Type B pancreatic cell (in vitro differentiated cells): ENCODE measurements around the gene LRMDA. TPM values are rescaled to one million over a fixed set of nuclear protein-coding genes. Genes with fewer than 3 reads are reported as not detected.

Source experiments
- DNase-seq: peaks from one replicate; pipeline ENCODE4 v3.0.0; 2021; ENCODE audit warnings: mixed read lengths; ENCODE audit not compliant: unreplicated experiment; ENCODE audit errors: extremely low spot score
- H3K27ac Mint-ChIP-seq: 2 replicates; pipeline ENCODE4 v1.8.0; 2021; ENCODE audit warnings: mild to moderate bottlenecking, mixed read lengths
- H3K27me3 Mint-ChIP-seq: 2 replicates; pipeline ENCODE4 v1.8.0; 2021; ENCODE audit warnings: mixed read lengths
- H3K36me3 Mint-ChIP-seq: 2 replicates; pipeline ENCODE4 v1.8.0; 2021; ENCODE audit warnings: mixed read lengths
- H3K4me1 Mint-ChIP-seq: one replicate; pipeline ENCODE4 v1.8.0; 2021; ENCODE audit warnings: mixed read lengths; ENCODE audit not compliant: unreplicated experiment
- H3K4me3 Mint-ChIP-seq: 2 replicates; pipeline ENCODE4 v1.8.0; 2021; ENCODE audit warnings: mild to moderate bottlenecking, mixed read lengths
- H3K9me3 Mint-ChIP-seq: 2 replicates; pipeline ENCODE4 v1.8.0; 2021; ENCODE audit warnings: mixed read lengths
- total RNA-seq: library from RNA; stranded (reverse); gene quantifications from 2 replicates; pipeline ENCODE4 v1.2.1, GENCODE V29; 2021; ENCODE audit warnings: low replicate concordance
- TF ChIP-seq, protein P1 (sequence below): fragments of 200-600 bp; sonication (generic); conservative IDR thresholded peaks from 2 replicates; pipeline ENCODE4 v1.5.0; 2021; ENCODE audit warnings: antibody characterized with exemption, mild to moderate bottlenecking

The LRMDA gene
- total RNA-seq, 1 donor from 2014 or later = 2.0 TPM

DNA sequence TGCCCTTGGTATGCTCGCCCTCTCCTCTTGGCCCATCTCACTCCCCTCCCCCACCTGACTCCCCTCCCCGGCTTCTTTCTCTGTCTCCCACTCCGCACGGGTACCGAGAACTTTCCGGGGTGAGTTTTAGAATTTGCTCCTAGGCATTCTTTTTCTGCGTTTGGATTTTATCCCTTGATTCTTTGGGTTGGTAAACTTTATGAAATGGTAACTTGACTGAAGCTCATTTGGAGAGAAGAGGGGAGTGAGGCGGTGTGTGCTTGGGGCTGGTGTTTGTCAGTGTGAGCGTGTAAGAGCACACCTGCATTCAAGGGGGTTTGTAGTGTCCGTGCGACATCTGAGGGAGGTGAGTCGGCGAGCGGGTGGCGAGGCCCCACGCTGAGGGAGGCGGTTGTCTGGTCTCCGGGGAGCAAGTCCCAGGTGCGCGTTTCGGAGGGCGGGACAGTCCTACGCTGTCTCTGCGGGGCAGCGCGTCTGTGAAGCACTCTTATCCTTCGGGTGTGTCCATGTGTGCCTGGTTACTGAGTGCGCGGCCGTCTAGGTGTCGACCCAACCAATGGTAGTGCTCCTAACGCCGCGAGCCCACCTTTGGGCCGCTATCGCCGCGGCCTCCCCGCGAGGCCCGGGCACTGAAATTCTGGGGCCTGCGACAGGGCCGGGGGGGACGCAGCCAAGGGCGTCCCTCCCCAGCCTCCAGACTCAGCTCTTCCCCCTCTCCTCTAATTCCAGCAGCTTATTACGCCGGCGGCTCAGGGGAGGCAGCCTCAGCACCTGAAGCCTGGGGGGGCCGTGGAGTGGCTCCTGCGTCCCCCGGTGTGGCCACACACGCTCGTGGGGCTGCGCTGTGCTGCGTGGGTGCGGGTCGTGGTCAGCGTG lies 27.2 kb upstream of the LRMDA start:
- peak overlapping the region; percentile 98 for H3K27ac Mint-ChIP-seq
- peaks cover 4% of the 10 kb centered on the region for H3K36me3 Mint-ChIP-seq
- TF ChIP-seq, protein P1, sequence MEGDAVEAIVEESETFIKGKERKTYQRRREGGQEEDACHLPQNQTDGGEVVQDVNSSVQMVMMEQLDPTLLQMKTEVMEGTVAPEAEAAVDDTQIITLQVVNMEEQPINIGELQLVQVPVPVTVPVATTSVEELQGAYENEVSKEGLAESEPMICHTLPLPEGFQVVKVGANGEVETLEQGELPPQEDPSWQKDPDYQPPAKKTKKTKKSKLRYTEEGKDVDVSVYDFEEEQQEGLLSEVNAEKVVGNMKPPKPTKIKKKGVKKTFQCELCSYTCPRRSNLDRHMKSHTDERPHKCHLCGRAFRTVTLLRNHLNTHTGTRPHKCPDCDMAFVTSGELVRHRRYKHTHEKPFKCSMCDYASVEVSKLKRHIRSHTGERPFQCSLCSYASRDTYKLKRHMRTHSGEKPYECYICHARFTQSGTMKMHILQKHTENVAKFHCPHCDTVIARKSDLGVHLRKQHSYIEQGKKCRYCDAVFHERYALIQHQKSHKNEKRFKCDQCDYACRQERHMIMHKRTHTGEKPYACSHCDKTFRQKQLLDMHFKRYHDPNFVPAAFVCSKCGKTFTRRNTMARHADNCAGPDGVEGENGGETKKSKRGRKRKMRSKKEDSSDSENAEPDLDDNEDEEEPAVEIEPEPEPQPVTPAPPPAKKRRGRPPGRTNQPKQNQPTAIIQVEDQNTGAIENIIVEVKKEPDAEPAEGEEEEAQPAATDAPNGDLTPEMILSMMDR = no peak
- H3K4me1 Mint-ChIP-seq = peaks cover 25% of the 10 kb centered on the region
- H3K27me3 Mint-ChIP-seq = peaks cover 13% of the 10 kb centered on the region
- H3K9me3 Mint-ChIP-seq = no peaks in the 10 kb centered on the region
- peak overlapping the region; percentile 94 for H3K4me3 Mint-ChIP-seq
- peak; percentile 76 for DNase-seq

- Mint-ChIP-seq H3K4me1 (peaks cover 26% of the 10 kb centered on the region), H3K27ac (peak overlapping the region; percentile 95), H3K4me3 (peak overlapping the region; percentile 94), H3K27me3 (peaks cover 13% of the 10 kb centered on the region), H3K36me3 (peaks cover 4% of the 10 kb centered on the region), H3K9me3 (no peaks in the 10 kb centered on the region)
- TF ChIP-seq, protein P1 = peak; percentile 20
- peak; percentile 87 for DNase-seq
Observed at GRCh38 chr10:75404815-75405597, 26.4 kb upstream of the LRMDA start.

- DNase-seq = no peak
- H3K36me3 Mint-ChIP-seq = no peaks in the 10 kb centered on the region
- H3K27me3 Mint-ChIP-seq = peaks cover 17% of the 10 kb centered on the region
- TF ChIP-seq, protein P1 = no peak
- peak overlapping the region; percentile 87 for H3K27ac Mint-ChIP-seq
- peak overlapping the region; percentile 87 for H3K4me3 Mint-ChIP-seq
- H3K9me3 Mint-ChIP-seq = no peaks in the 10 kb centered on the region
- peaks cover 34% of the 10 kb centered on the region for H3K4me1 Mint-ChIP-seq
Observed at GRCh38 chr10:75405598-75406461, 25.6 kb upstream of the LRMDA start.

DNA sequence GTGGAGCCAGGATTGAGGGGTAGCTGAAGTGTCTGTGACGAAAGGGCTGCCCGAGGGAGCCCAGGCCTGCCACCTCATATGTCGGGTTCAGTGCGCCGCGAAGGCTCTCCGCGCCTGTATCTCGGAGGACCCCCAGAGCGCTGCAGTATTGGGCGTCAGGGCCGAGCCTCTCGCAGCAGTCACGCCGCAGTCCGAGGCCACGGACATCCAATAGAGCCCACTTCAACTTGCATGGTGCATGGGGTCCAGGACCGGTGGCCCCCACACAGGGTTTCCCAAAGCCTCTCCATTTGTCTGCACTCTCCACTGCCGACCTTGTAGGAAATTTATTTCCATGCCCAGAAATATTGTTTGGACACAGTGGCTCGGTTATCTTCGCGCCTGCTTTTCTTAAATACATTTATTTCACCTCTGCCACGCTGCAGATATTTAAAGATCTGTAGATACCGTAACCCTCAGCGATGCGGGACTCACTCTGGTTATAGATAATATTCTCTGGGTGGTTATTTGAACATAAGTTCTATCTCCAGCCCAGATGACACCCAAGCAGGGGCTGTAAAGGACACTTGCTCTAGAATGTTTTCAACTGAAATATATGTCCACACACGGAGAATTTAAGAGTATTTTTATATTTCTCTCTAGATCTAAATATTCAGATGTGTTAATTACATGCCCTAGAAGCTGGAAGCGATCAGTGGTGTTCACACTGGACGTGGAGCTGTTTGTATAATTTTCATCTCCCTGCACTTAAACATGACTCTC lies 24.8 kb upstream of the LRMDA start:
- H3K4me3 Mint-ChIP-seq = peak overlapping the region; percentile 87
- TF ChIP-seq, protein P1 = no peak
- peaks cover 23% of the 10 kb centered on the region for H3K27me3 Mint-ChIP-seq
- H3K27ac Mint-ChIP-seq = peak overlapping the region; percentile 87
- H3K4me1 Mint-ChIP-seq = peaks cover 35% of the 10 kb centered on the region
- H3K36me3 Mint-ChIP-seq = no peaks in the 10 kb centered on the region
- no peaks in the 10 kb centered on the region for H3K9me3 Mint-ChIP-seq
- no peak for DNase-seq
